Type B pancreatic cell (in vitro differentiated cells): Measurements from ENCODE around the gene SLX4IP. TPM values are rescaled to one million over a fixed set of nuclear protein-coding genes. Genes with fewer than 3 reads are reported as not detected.

Experiments
- DNase-seq: peaks from one replicate; pipeline ENCODE4 v3.0.0; 2021; ENCODE audit warnings: mixed read lengths; ENCODE audit not compliant: unreplicated experiment; ENCODE audit errors: extremely low spot score
- H3K27ac Mint-ChIP-seq: 2 replicates; pipeline ENCODE4 v1.8.0; 2021; ENCODE audit warnings: mild to moderate bottlenecking, mixed read lengths
- H3K27me3 Mint-ChIP-seq: 2 replicates; pipeline ENCODE4 v1.8.0; 2021; ENCODE audit warnings: mixed read lengths
- H3K36me3 Mint-ChIP-seq: 2 replicates; pipeline ENCODE4 v1.8.0; 2021; ENCODE audit warnings: mixed read lengths
- H3K4me1 Mint-ChIP-seq: one replicate; pipeline ENCODE4 v1.8.0; 2021; ENCODE audit warnings: mixed read lengths; ENCODE audit not compliant: unreplicated experiment
- H3K4me3 Mint-ChIP-seq: 2 replicates; pipeline ENCODE4 v1.8.0; 2021; ENCODE audit warnings: mild to moderate bottlenecking, mixed read lengths
- H3K9me3 Mint-ChIP-seq: 2 replicates; pipeline ENCODE4 v1.8.0; 2021; ENCODE audit warnings: mixed read lengths
- total RNA-seq: library from RNA; stranded (reverse); gene quantifications from 2 replicates; pipeline ENCODE4 v1.2.1, GENCODE V29; 2021; ENCODE audit warnings: low replicate concordance
- TF ChIP-seq, protein P1 (sequence below): fragments of 200-600 bp; sonication (generic); conservative IDR thresholded peaks from 2 replicates; pipeline ENCODE4 v1.5.0; 2021; ENCODE audit warnings: antibody characterized with exemption, mild to moderate bottlenecking

Gene SLX4IP
- total RNA-seq, 1 donor from 2014 or later = 8.5 TPM

DNA sequence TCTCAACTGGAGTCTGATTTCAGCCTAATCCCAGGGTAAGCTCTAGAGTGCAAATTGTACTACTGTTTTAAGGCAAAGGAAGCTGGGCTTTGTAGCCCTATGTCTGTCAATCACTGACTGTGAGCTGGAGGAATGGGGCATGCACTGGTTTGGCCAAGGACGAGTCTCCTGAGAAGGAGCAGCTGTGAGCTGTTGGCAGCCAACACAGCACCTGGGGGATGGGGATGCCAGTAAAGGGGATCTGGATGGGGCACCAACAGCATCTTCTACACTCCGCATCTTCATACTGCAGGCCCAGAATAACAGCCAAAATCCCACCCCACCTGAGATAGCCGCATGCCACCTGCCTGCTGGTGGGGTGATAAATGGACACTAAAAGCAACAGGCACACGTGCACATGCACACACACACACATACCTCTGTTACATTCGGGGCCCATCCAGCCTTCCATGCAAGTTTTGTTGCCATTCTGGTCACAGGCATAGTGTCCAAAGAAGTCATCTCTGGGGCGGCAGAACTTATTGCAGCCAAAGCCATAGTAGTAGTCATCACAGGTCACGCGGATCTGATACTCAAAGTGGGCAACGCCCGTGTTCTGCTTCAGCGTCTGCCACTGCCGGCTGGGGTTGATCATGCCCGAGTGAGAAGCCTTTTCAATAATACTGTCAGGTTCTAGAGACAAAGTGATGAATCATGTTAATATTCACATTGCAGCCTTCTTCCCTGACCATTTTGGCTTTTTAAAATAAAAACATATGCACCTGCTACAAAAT lies 223.1 kb downstream of the SLX4IP start:
- TF ChIP-seq, protein P1, sequence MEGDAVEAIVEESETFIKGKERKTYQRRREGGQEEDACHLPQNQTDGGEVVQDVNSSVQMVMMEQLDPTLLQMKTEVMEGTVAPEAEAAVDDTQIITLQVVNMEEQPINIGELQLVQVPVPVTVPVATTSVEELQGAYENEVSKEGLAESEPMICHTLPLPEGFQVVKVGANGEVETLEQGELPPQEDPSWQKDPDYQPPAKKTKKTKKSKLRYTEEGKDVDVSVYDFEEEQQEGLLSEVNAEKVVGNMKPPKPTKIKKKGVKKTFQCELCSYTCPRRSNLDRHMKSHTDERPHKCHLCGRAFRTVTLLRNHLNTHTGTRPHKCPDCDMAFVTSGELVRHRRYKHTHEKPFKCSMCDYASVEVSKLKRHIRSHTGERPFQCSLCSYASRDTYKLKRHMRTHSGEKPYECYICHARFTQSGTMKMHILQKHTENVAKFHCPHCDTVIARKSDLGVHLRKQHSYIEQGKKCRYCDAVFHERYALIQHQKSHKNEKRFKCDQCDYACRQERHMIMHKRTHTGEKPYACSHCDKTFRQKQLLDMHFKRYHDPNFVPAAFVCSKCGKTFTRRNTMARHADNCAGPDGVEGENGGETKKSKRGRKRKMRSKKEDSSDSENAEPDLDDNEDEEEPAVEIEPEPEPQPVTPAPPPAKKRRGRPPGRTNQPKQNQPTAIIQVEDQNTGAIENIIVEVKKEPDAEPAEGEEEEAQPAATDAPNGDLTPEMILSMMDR = no peak
- Mint-ChIP-seq H3K4me1 (peaks cover 64% of the 10 kb centered on the region), H3K36me3 (peaks cover 65% of the 10 kb centered on the region), H3K9me3 (no peaks in the 10 kb centered on the region), H3K27ac (no peak overlapping the region), H3K4me3 (no peak overlapping the region), H3K27me3 (no peaks in the 10 kb centered on the region)
- DNase-seq = no peak

DNA sequence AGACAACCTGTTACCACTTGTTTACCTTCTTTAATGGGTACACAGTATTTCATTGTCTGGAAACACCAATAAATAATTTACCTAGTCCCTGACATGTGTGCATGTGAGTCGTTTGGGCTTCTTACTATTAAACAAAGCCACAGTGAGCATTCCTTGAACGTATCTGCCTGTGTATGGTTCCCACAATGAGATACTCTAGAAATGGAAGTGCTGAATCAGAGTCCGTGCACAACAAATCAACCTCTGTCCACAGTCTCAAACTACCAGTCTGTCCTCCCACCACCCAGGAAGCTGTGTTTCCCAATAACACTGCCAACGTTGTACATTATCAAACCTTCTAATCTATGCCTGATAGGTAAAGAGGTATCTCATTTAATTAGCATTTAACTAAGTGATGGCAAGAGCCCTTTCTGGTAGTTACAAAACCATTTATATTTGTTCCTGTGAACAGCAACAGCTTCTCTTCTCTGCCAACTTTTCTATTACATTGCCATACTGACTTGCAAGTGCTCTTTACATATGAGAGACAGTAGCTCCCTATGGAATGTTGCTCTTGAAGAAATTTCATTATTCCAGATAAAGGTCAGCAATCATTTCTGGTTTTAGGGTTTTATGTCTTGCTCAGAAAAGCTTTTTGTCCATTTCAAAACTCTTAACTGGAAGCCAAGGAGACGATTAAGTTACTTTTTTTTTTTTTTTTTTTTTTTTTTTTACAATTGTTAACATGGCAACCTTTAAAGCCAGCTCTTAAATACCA lies 223.9 kb downstream of the SLX4IP start:
- peak overlapping the region; percentile 75 for H3K27ac Mint-ChIP-seq
- H3K4me1 Mint-ChIP-seq = peaks cover 63% of the 10 kb centered on the region
- DNase-seq = no peak
- no peaks in the 10 kb centered on the region for H3K9me3 Mint-ChIP-seq
- H3K36me3 Mint-ChIP-seq = peaks cover 67% of the 10 kb centered on the region
- no peaks in the 10 kb centered on the region for H3K27me3 Mint-ChIP-seq
- H3K4me3 Mint-ChIP-seq = peak overlapping the region; percentile 6
- TF ChIP-seq, protein P1 = no peak

DNA sequence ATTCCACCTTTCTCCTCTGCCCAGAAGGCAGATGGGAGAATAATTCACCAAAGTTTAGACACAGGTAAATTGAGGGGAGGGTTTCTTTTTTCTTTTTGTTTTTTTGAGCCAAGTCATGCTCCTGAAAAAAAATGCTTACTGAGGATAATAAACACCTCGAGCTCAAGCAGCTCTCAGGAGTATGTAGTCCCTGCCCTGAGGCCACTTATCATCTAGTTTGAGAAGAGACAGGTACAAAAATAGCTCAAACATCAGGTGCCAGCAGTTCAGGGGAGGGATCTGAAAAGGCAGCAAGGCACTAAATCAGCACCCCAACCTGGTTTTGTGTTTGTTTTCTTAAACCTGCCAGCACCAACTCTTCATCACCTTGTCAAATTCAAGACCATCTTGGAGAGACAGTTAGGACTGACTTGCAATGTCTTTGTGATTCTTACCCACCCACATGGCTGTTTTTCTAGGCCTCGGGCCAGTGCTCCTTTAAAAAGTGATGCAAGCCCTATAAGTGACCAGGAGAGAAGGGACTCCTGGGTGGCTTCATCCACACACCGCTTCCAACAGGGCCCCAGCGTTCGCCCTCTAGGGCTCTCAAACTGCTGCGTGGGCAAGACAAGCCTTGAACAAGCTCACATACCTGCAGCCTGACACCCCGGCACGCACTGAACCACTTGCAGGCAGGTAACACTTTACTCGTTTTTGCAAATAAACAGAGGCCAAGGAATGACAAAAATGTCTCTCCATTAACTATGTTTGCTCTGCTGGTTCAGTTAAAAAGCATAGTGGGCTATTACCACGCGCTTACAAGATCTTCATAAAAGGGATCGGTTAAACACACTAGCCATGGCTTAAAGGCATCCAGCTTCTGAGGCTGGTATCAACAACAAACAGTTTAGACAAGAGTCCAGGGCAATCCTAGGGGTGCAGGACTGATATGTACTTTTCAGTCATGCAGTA lies 224.8 kb downstream of the SLX4IP start:
- Mint-ChIP-seq H3K9me3 (no peaks in the 10 kb centered on the region), H3K4me1 (peaks cover 63% of the 10 kb centered on the region), H3K4me3 (peak overlapping the region; percentile 35), H3K27ac (peak overlapping the region; percentile 75), H3K36me3 (peaks cover 72% of the 10 kb centered on the region), H3K27me3 (no peaks in the 10 kb centered on the region)
- DNase-seq = no peak
- TF ChIP-seq, protein P1 = no peak

DNA sequence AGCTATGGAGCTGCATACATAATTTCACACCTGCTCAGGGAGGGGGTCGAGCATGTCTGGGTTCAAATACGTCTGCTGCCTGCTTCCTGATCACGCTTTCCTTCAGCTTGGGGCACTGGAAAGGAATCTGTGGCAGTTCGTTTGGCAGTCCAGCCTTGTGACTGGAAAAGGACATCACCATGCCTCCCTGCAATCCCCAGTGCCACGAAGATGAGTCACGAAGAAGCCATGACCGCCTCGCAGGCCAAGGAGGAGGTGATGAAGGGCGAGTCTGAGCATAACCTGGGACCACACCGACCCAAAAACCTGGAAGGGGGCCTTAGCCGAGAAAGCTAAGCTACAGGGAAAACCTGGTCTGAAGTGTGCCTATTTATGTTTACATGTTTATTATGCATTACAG lies 225.6 kb downstream of the SLX4IP start:
- Mint-ChIP-seq H3K4me3 (peak overlapping the region; percentile 35), H3K9me3 (no peaks in the 10 kb centered on the region), H3K27ac (peak overlapping the region; percentile 75), H3K36me3 (peaks cover 74% of the 10 kb centered on the region), H3K4me1 (peaks cover 63% of the 10 kb centered on the region), H3K27me3 (no peaks in the 10 kb centered on the region)
- TF ChIP-seq, protein P1 = no peak
- no peak for DNase-seq

DNA sequence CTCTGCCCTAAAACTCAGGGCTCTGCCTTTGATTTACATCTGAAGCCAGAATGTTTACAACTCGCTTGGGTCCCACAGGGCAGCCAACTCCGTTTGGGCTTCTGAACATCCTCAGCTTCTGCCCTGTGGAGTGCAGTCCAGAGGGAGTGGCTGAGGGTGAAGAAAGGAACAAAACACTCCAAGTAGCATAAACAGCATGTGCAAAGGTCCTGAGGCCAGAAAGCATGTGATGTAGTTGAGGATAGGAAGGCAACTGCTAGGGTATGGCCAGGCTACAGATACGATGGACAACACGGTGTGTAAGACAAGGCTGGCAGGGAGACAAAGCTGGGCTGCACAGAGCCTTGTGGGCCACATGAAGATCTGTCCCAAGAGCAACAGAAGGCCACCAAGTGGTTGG lies 226.2 kb downstream of the SLX4IP start:
- no peaks in the 10 kb centered on the region for H3K9me3 Mint-ChIP-seq
- no peaks in the 10 kb centered on the region for H3K27me3 Mint-ChIP-seq
- H3K4me3 Mint-ChIP-seq = no peak overlapping the region
- H3K4me1 Mint-ChIP-seq = peaks cover 63% of the 10 kb centered on the region
- DNase-seq = no peak
- no peak overlapping the region for H3K27ac Mint-ChIP-seq
- H3K36me3 Mint-ChIP-seq = peaks cover 74% of the 10 kb centered on the region
- TF ChIP-seq, protein P1 = no peak
